Thyroid gland (tissue), 4 donors: ENCODE measurements around the gene SH3TC2. TPM values are rescaled to one million over a fixed set of nuclear protein-coding genes. Genes with fewer than 3 reads are reported as not detected.

Experiments
- DNase-seq, 2 donors: peaks; one replicate each; pipeline ENCODE4 v3.0.0-alpha.2; 2019
- H3K27ac ChIP-seq, 3 donors: fragments of 200-600 bp; sonication (generic); 1 replicate in 2 of 3; 2 replicates in 1 of 3; pipeline ENCODE4 v1.5.1; 2016 to 2019; ENCODE audit warnings: mild to moderate bottlenecking in 1 of 3, moderate library complexity in 1 of 3
- H3K27me3 ChIP-seq: fragments of 200-600 bp; sonication (generic); one replicate; pipeline ENCODE4 v1.5.1; 2019
- H3K36me3 ChIP-seq, 2 donors: fragments of 200-600 bp; sonication (generic); one replicate each; pipeline ENCODE4 v1.5.1; 2016 to 2019
- H3K4me1 ChIP-seq, 2 donors: fragments of 200-600 bp; sonication (generic); one replicate each; pipeline ENCODE4 v1.5.1; 2017 to 2019
- H3K4me3 ChIP-seq, 3 donors: fragments of 200-600 bp; sonication (generic); replicated peaks in 1 of 3; 1 replicate in 2 of 3; 2 replicates in 1 of 3; pipeline ENCODE4 v1.5.1; 2016; ENCODE audit warnings: mild to moderate bottlenecking in 1 of 3
- H3K9me3 ChIP-seq: fragments of 200-600 bp; sonication (generic); one replicate; pipeline ENCODE4 v1.5.1; 2017
- CTCF ChIP-seq, 6 experiments: fragments of 200-600 bp in 3 of 6; fragments of 450-650 bp in 3 of 6; sonication (generic) in 3 of 6; IDR thresholded peaks; one replicate each; pipeline ENCODE4 v1.5.1; 2016 to 2019; ENCODE audit warnings: antibody characterized with exemption in 6 of 6, mild to moderate bottlenecking in 2 of 6, inconsistent platforms in 1 of 6, moderate library complexity in 1 of 6
- POLR2A ChIP-seq, 2 donors: fragments of 450-650 bp; IDR thresholded peaks; one replicate each; pipeline ENCODE4 v1.6.1; 2017; ENCODE audit warnings: antibody characterized with exemption in 2 of 2, mild to moderate bottlenecking in 2 of 2, moderate library complexity in 1 of 2
- WGBS, 2 donors: methylation state at CpG; one replicate each; pipeline ENCODE4 v1.1.5; 2017; 5-methylcytosine and 5-hydroxymethylcytosine counted together
- intact Hi-C: fragments of 100-400 bp; cut with DNase I; formaldehyde crosslinking; loops from one replicate; pipeline ENCODE4 v1.15.1; 2023
- total RNA-seq, 4 donors: library from RNA; depleted of rRNA; stranded (reverse); fragments of >200 nt; gene quantifications; one replicate each; pipeline ENCODE4 v1.2.3, GENCODE V29; 2016

Gene SH3TC2
- total RNA-seq, 4 donors from 2014 or later, result 0.83 to 2.0 (median 1.5) TPM

GRCh38 chr5:149019679-149020078, 43.2 kb downstream of the SH3TC2 start:
- WGBS, 2 donors, result 60 to 61% methylated on average over 4 of the region's 4 CpGs
- H3K27me3 ChIP-seq, result no peaks in the 10 kb centered on the region
- no peak for DNase-seq
- H3K9me3 ChIP-seq, result no peaks in the 10 kb centered on the region
- intact Hi-C loops, result no loop called here
- H3K36me3 ChIP-seq, result no peaks in the 10 kb centered on the region
- no peaks in the 10 kb centered on the region for H3K4me1 ChIP-seq
- no peak for TF ChIP-seq CTCF (IDR thresholded peaks at IDR 0.05)
- no peak for TF ChIP-seq POLR2A (IDR thresholded peaks at IDR 0.05)
- H3K4me3 ChIP-seq, result no peak overlapping the region
- H3K27ac ChIP-seq, result no peak overlapping the region

GRCh38 chr5:149018909-149019443, 43.9 kb downstream of the SH3TC2 start:
- no peak for DNase-seq
- intact Hi-C loops, result no loop called here
- Histone ChIP-seq H3K4me1 (no peaks in the 10 kb centered on the region), H3K9me3 (no peaks in the 10 kb centered on the region), H3K27ac (no peak overlapping the region), H3K4me3 (no peak overlapping the region), H3K36me3 (no peaks in the 10 kb centered on the region), H3K27me3 (no peaks in the 10 kb centered on the region)
- TF ChIP-seq CTCF (IDR thresholded peaks at IDR 0.05), result no peak
- 42 to 46% methylated on average over 2 of the region's 2 CpGs for WGBS, 2 donors

- Histone ChIP-seq H3K9me3 (no peaks in the 10 kb centered on the region), H3K4me3 (no peak overlapping the region), H3K4me1 (no peaks in the 10 kb centered on the region), H3K36me3 (no peaks in the 10 kb centered on the region), H3K27ac (no peak overlapping the region), H3K27me3 (no peaks in the 10 kb centered on the region)
- intact Hi-C loops, result no loop called here
- DNase-seq, result no peak
- WGBS, 2 donors, result 74 to 87% methylated on average over 1 of the region's 1 CpG
- no peak for TF ChIP-seq POLR2A (IDR thresholded peaks at IDR 0.05)
- no peak for TF ChIP-seq CTCF (IDR thresholded peaks at IDR 0.05)
Observed at GRCh38 chr5:149017636-149018035, 45.2 kb downstream of the SH3TC2 start.

GRCh38 chr5:149015561-149015960, 47.3 kb downstream of the SH3TC2 start:
- intact Hi-C loops, result no loop called here
- no peak overlapping the region for H3K4me3 ChIP-seq

GRCh38 chr5:149015126-149015525, 47.7 kb downstream of the SH3TC2 start:
- intact Hi-C loops, result no loop called here
- TF ChIP-seq CTCF (IDR thresholded peaks at IDR 0.05) (no peak), POLR2A (IDR thresholded peaks at IDR 0.05) (no peak)
- WGBS, 2 donors, result 88 to 96% methylated on average over 1 of the region's 1 CpG
- no peaks in the 10 kb centered on the region for H3K36me3 ChIP-seq
- no peak overlapping the region for H3K4me3 ChIP-seq
- no peak for DNase-seq
- H3K9me3 ChIP-seq, result no peaks in the 10 kb centered on the region
- no peaks in the 10 kb centered on the region for H3K4me1 ChIP-seq
- H3K27ac ChIP-seq, result no peak overlapping the region
- no peaks in the 10 kb centered on the region for H3K27me3 ChIP-seq

More at GRCh38 chr5:149015561-149015960, 47.3 kb downstream of the SH3TC2 start:
- no peaks in the 10 kb centered on the region for H3K4me1 ChIP-seq
- H3K27me3 ChIP-seq, result no peaks in the 10 kb centered on the region
- no peaks in the 10 kb centered on the region for H3K36me3 ChIP-seq
- no peaks in the 10 kb centered on the region for H3K9me3 ChIP-seq
- H3K27ac ChIP-seq, result no peak overlapping the region
- WGBS, 2 donors, result 81 to 85% methylated on average over 1 of the region's 1 CpG
- TF ChIP-seq CTCF (IDR thresholded peaks at IDR 0.05) (no peak), POLR2A (IDR thresholded peaks at IDR 0.05) (no peak)
- DNase-seq, result no peak
